Pancreas (tissue), 10 donors: ENCODE results near the gene RNPS1. TPM values are rescaled to one million over a fixed set of nuclear protein-coding genes. Genes with fewer than 3 reads are reported as not detected.

Experiments used
- ATAC-seq, 4 donors: fragments of 200-7000 bp; cut with Tn5 transposase; one replicate each; pipeline versions ENCODE4 v1.8.0 to v1.9.1; 2020; ENCODE audit warnings: mild to moderate bottlenecking in 4 of 4, moderate library complexity in 4 of 4
- DNase-seq, 6 donors: peaks; one replicate each; pipeline ENCODE4 v3.0.0-alpha.2; 2020
- FAIRE-seq: peaks from 2 replicates; lab custom pipeline; 2012; peaks lifted over from hg19 to GRCh38; lab: Jason Lieb, UNC
- H3K27ac ChIP-seq, 4 donors: fragments of 200-600 bp; sonication (generic); 1 replicate in 3 of 4; 2 replicates in 1 of 4; pipeline versions ENCODE4 v1.5.0 to v1.8.0; 2020
- H3K27me3 ChIP-seq, 4 donors: fragments of 200-600 bp; one replicate each; pipeline ENCODE4 v1.8.0; 2021
- H3K36me3 ChIP-seq, 3 donors: fragments of 200-600 bp; sonication (generic) in 1 of 3; one replicate each; pipeline versions ENCODE4 v1.5.0 to v1.8.0; 2020 to 2021
- H3K4me1 ChIP-seq, 3 donors: fragments of 200-600 bp; one replicate each; pipeline ENCODE4 v1.8.0; 2021
- H3K4me3 ChIP-seq, 4 donors: fragments of 200-600 bp; sonication (generic) in 2 of 4; one replicate each; pipeline versions ENCODE4 v1.5.0 to v1.8.0; 2020 to 2021
- H3K9me3 ChIP-seq, 4 donors: fragments of 200-600 bp; one replicate each; pipeline ENCODE4 v1.8.0; 2021
- WGBS, 2 donors: extraction: QIAGEN DNeasy Blood & Tissue Kit; methylation state at CpG; one replicate each; pipeline ENCODE4 v1.1.7; 2013; 5-methylcytosine and 5-hydroxymethylcytosine counted together
- intact Hi-C, 3 donors: fragments of 100-400 bp; cut with DNase I; formaldehyde crosslinking; loops; one replicate each; pipeline versions ENCODE4 v1.11.1 to v1.14.2; 2022
- polyA plus RNA-seq, 2 donors: library from polyadenylated mRNA; stranded (reverse); fragments of 200-250 nt; gene quantifications; one replicate each; pipeline ENCODE4 v1.2.3, GENCODE V29; 2013
- total RNA-seq, 6 donors: library from RNA; stranded (reverse); fragmentation: NEBNext Ultra II Directional in 4 of 6; extraction: Animal tissue kit (Norgen Biotek cat#: 25700) in 4 of 6; gene quantifications; one replicate each; pipeline versions ENCODE4 v1.2.1 to v1.2.4, GENCODE V29; 2021 to 2023
- TF ChIP-seq, protein P1 (sequence below), 4 donors: fragments of 200-600 bp; sonication (generic) in 3 of 4; IDR thresholded peaks; one replicate each; pipeline versions ENCODE4 v1.5.0 to v1.8.0; 2021; ENCODE audit warnings: antibody characterized with exemption in 4 of 4
- donor health status: healthy with polysubstance abuse.
- donor health status: DM: no; HTN: no; CAD: no; lungs with moderate emphysema.
- donor health status: DM: no; HTN: no; CAD: no.
- donor health status: control.
- donor health status: control.
- donor health status: Bipolar disorder and iron deficiency.
- donor health status: DM: yes; HTN: yes; CAD: no.
- donor health status: DM: no; HTN: no; CAD: no.
- donor health status: DM: no; HTN: no; CAD: no.
- donor health status: DM: yes; HTN: yes; CAD: no.

The RNPS1 gene
- total and polyA plus RNA-seq, 8 donors: 36.0 to 103 (median 54.3) TPM

DNA sequence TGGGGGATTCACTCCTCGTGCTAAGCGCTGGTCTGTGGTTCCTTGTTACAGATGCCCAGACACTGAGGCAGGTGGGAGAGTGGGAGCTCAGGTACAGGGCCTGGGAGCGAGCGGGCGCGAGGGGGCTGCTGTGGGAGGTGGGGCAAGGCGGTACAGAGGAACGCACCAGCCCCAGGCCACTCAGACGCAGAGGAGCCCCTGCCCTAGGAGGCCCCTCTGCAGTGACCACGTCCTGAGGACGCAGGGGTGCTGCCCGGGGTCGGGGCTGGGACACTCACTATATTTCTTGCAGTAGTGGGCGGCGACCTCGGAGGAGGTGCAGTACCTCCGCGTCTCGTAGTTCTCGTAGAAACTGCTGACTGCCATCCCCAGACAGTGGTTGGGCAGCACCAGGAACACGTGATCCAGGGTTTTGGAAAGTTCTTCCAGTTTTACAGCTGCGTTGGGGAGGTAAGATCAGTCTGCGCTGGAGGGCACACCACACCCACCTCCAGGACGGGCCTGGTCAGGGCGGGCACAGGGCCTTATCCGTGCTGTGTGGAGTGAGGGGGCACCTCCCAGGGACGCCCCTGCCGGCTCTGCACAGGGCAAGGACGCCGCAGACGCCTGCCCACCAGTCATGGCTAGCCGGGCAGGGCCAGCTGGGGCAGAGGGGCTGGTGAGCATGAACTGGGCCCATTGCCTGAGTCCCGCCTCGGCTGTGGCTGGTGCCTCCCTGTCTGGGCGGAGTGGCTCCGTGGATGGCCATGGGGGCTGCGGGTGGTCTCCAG lies 16.3 kb upstream of the RNPS1 start:
- no peak for ATAC-seq
- Histone ChIP-seq H3K4me3 (no peak overlapping the region), H3K36me3 (no peaks in the 10 kb centered on the region), H3K27ac (no peak overlapping the region), H3K9me3 (no peaks in the 10 kb centered on the region), H3K27me3 (no peaks in the 10 kb centered on the region), H3K4me1 (no peaks in the 10 kb centered on the region)
- intact Hi-C loops: loop anchor here in 1 of 3 donors (10.0 kb wide), 1 partner anchor 151 kb away; no protein-coding TSS in a partner anchor
- no peak for DNase-seq
- 92 to 93% methylated on average over 37 of the region's 37 CpGs for WGBS, 2 donors
- no peak for FAIRE-seq
- TF ChIP-seq, protein P1, sequence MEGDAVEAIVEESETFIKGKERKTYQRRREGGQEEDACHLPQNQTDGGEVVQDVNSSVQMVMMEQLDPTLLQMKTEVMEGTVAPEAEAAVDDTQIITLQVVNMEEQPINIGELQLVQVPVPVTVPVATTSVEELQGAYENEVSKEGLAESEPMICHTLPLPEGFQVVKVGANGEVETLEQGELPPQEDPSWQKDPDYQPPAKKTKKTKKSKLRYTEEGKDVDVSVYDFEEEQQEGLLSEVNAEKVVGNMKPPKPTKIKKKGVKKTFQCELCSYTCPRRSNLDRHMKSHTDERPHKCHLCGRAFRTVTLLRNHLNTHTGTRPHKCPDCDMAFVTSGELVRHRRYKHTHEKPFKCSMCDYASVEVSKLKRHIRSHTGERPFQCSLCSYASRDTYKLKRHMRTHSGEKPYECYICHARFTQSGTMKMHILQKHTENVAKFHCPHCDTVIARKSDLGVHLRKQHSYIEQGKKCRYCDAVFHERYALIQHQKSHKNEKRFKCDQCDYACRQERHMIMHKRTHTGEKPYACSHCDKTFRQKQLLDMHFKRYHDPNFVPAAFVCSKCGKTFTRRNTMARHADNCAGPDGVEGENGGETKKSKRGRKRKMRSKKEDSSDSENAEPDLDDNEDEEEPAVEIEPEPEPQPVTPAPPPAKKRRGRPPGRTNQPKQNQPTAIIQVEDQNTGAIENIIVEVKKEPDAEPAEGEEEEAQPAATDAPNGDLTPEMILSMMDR (IDR thresholded peaks at IDR 0.05): no peak

DNA sequence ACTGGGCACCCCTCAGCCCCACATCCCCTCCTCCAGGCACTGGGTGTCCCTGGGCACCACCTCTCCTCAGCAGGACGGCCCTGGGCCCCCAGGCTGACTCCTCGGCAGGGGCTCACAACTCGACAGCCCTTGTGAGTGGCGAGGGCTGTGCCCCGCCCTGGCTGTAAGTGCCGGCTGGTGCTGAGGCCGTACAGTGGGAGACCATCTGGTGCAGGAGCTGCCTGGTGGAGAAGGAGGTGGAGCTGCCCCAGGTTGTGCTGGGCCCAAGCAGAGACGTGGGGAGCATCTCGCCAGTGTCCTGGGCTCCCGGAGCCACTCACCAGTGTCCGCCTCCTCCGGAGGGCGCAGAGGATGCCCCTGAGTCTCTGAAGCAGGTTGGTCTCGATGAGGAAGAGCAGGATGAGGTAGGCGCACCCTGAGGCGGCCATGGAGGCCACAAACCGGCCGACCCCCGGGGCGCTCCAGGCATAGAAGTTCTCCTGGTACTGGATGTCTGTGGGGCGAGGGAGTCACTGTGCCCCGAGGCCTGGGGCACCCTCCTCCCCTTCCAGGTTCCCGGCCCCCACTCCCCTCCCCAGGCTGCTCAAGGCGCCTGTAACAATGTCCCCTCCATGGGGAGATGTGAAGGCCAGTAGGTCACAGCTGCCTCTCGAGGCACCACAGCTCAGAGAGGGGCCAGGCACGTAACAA lies 15.1 kb upstream of the RNPS1 start:
- WGBS, 2 donors: 90% methylated on average over 22 to 26 of the region's 26 CpGs
- Histone ChIP-seq H3K9me3 (no peaks in the 10 kb centered on the region), H3K27ac (no peak overlapping the region), H3K36me3 (no peaks in the 10 kb centered on the region), H3K27me3 (no peaks in the 10 kb centered on the region), H3K4me3 (no peak overlapping the region), H3K4me1 (no peaks in the 10 kb centered on the region)
- FAIRE-seq (no peak), DNase-seq (no peak), ATAC-seq (no peak)
- intact Hi-C loops: loop anchor here in 1 of 3 donors (10.0 kb wide), 1 partner anchor 152 kb away; no protein-coding TSS in a partner anchor
- TF ChIP-seq, protein P1 (IDR thresholded peaks at IDR 0.05): no peak

DNA sequence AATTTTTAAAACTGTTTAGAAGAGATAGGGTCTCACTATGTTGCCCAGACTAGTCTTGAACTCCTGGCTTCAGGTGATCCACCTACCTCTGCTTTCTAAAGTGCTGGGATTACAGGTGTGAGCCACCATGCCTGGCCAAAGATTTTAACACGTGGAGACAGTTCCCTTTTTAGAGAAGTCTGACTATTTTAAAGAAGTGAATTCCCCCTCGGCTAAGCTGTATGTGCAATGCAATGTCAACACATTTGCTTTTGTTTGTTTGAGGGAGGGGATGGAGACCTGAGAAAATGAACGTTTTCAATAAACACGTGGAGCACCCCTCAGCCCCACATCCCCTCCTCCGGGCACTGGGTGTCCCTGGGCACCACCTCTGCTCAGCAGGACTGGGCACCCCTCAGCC lies 14.3 kb upstream of the RNPS1 start:
- no peak overlapping the region for H3K4me3 ChIP-seq
- no peak for FAIRE-seq
- H3K4me1 ChIP-seq: no peaks in the 10 kb centered on the region
- WGBS, 2 donors: 81 to 82% methylated on average over 5 of the region's 5 CpGs
- H3K27ac ChIP-seq: no peak overlapping the region
- no peaks in the 10 kb centered on the region for H3K27me3 ChIP-seq
- TF ChIP-seq, protein P1 (IDR thresholded peaks at IDR 0.05): no peak
- intact Hi-C loops: loop anchor here in 1 of 3 donors (10.0 kb wide), 1 partner anchor 153 kb away; no protein-coding TSS in a partner anchor
- no peaks in the 10 kb centered on the region for H3K36me3 ChIP-seq
- DNase-seq: no peak
- ATAC-seq: no peak
- H3K9me3 ChIP-seq: no peaks in the 10 kb centered on the region

DNA sequence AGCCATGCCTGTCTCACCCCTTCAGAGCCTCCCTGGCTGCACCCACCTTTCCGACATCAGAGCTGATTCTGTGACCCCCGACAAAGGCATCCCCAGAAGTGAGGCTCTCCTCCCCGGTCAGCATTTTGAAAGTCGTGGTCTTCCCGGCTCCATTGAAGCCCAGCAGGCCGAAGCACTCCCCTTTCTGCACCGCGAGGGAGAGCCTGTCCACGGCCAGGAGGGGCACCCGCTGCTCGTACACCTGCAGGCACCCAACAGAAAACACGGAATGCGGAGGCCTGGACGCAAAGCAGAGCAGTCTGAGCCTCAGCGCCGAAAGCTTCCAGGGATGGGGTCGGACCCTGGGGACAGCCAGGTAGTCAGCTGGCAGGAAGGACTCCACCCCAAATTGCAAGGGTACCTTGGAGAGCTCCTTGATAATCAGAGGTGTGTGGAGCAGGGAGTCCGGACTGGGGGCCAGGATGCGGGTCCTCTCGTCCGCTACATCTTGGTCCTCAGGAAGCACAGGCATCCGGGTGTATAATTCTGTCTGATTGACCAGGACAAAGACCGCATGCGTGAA lies 13.1 kb upstream of the RNPS1 start:
- 87 to 90% methylated on average over 24 of the region's 24 CpGs for WGBS, 2 donors
- H3K27me3 ChIP-seq: no peaks in the 10 kb centered on the region
- FAIRE-seq (no peak), ATAC-seq (no peak), DNase-seq (no peak)
- H3K4me1 ChIP-seq: no peaks in the 10 kb centered on the region
- no peaks in the 10 kb centered on the region for H3K36me3 ChIP-seq
- no peaks in the 10 kb centered on the region for H3K9me3 ChIP-seq
- TF ChIP-seq, protein P1 (IDR thresholded peaks at IDR 0.05): no peak
- no peak overlapping the region for H3K4me3 ChIP-seq
- intact Hi-C loops: loop anchor here in 1 of 3 donors (10.0 kb wide), 1 partner anchor 154 kb away; no protein-coding TSS in a partner anchor
- no peak overlapping the region for H3K27ac ChIP-seq
